NB4 (cell line): Measurements from ENCODE around the gene MAG.

Experiments used
- MAX ChIP-seq: IDR thresholded peaks from 2 replicates; pipeline ENCODE4 v1.6.1; 2011; ENCODE audit warnings: low read depth, low read length
- POLR2A ChIP-seq: IDR thresholded peaks from 2 replicates; pipeline ENCODE4 v1.6.1; 2011; ENCODE audit warnings: mild to moderate bottlenecking; ENCODE audit not compliant: insufficient read length; ENCODE audit errors: extremely low read depth
- TF ChIP-seq, protein P1 (sequence below): IDR thresholded peaks from one replicate; pipeline ENCODE4 v1.5.1; 2012; ENCODE audit warnings: low read depth, low read length

- TF ChIP-seq, protein P1, sequence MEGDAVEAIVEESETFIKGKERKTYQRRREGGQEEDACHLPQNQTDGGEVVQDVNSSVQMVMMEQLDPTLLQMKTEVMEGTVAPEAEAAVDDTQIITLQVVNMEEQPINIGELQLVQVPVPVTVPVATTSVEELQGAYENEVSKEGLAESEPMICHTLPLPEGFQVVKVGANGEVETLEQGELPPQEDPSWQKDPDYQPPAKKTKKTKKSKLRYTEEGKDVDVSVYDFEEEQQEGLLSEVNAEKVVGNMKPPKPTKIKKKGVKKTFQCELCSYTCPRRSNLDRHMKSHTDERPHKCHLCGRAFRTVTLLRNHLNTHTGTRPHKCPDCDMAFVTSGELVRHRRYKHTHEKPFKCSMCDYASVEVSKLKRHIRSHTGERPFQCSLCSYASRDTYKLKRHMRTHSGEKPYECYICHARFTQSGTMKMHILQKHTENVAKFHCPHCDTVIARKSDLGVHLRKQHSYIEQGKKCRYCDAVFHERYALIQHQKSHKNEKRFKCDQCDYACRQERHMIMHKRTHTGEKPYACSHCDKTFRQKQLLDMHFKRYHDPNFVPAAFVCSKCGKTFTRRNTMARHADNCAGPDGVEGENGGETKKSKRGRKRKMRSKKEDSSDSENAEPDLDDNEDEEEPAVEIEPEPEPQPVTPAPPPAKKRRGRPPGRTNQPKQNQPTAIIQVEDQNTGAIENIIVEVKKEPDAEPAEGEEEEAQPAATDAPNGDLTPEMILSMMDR = no peak
- TF ChIP-seq POLR2A = no peak
- TF ChIP-seq MAX = no peak
Observed at GRCh38 chr19:35272954-35273649, 18.9 kb upstream of the MAG start.
